A673 (cell line): ENCODE results near the gene PCCB. TPM values are rescaled to one million over a fixed set of nuclear protein-coding genes. Genes with fewer than 3 reads are reported as not detected.

ENCODE experiments used
- Bru-seq: library from RNA; stranded (reverse); fragments of 400-500 nt; gene quantifications from one replicate; lab custom pipeline; 2021; lab: Mats Ljungman, UMichigan
- BruChase-seq, 2 experiments: library from RNA; stranded (reverse); fragments of 400-500 nt; gene quantifications; one replicate each; lab custom pipeline; 2021; lab: Mats Ljungman, UMichigan
- BruUV-seq: library from RNA; stranded (reverse); fragments of 400-500 nt; replicated peaks from 2 replicates; lab custom pipeline; 2021; lab: Mats Ljungman, UMichigan
- CTCF ChIA-PET: fragments of 300-600 bp; sonication (Branson Sonifier 250); formaldehyde crosslinking; loops from one replicate; lab custom pipeline; 2022; ENCODE audit warnings: antibody characterized with exemption; lab: Charles Lee
- POLR2A ChIA-PET: fragments of 300-600 bp; sonication (Branson Sonifier 250); formaldehyde crosslinking; loops from one replicate; lab custom pipeline; 2022; ENCODE audit warnings: antibody characterized with exemption; ENCODE audit not compliant: low non-redundant PET; lab: Charles Lee
- DNase-seq: peaks from one replicate; pipeline ENCODE4 v3.0.0-alpha.2; 2015; ENCODE audit warnings: low spot score
- H3K27ac ChIP-seq: fragments of 200-600 bp; sonication (generic); 2 replicates; pipeline ENCODE4 v1.5.1; 2016; ENCODE audit warnings: mixed run types, low read depth, mild to moderate bottlenecking, mixed read lengths, antibody characterized with exemption, low read length; ENCODE audit not compliant: poor library complexity, severe bottlenecking
- H3K27me3 ChIP-seq: fragments of 200-600 bp; sonication (generic); replicated peaks from 2 replicates; pipeline ENCODE4 v1.6.1; 2017; ENCODE audit warnings: mixed run types, low read depth, mild to moderate bottlenecking, mixed read lengths, antibody characterized with exemption, low read length; ENCODE audit not compliant: insufficient read depth, poor library complexity
- H3K36me3 ChIP-seq: fragments of 200-600 bp; sonication (generic); 2 replicates; pipeline ENCODE4 v1.6.1; 2016; ENCODE audit warnings: mixed run types, mild to moderate bottlenecking, mixed read lengths, antibody characterized with exemption, low read length; ENCODE audit not compliant: insufficient read depth, poor library complexity, severe bottlenecking
- H3K4me1 ChIP-seq: fragments of 200-600 bp; sonication (generic); 2 replicates; pipeline ENCODE4 v1.6.1; 2017; ENCODE audit warnings: mixed run types, mild to moderate bottlenecking, mixed read lengths, antibody characterized with exemption, low read length; ENCODE audit not compliant: insufficient read depth, poor library complexity, severe bottlenecking
- H3K4me3 ChIP-seq: fragments of 200-600 bp; sonication (generic); 2 replicates; pipeline ENCODE4 v1.5.1; 2016; ENCODE audit warnings: low read depth, mixed run types, mild to moderate bottlenecking, mixed read lengths, low read length; ENCODE audit not compliant: poor library complexity, severe bottlenecking
- H3K9me3 ChIP-seq: fragments of 200-600 bp; sonication (generic); 2 replicates; pipeline ENCODE4 v1.6.1; 2016; ENCODE audit warnings: mixed run types, low read depth, mild to moderate bottlenecking, mixed read lengths, antibody characterized with exemption, low read length; ENCODE audit not compliant: poor library complexity, severe bottlenecking
- CTCF ChIP-seq: fragments of 300-800, 200-600 bp; sonication (generic); conservative IDR thresholded peaks from 2 replicates; pipeline ENCODE4 v1.5.1; 2017; ENCODE audit warnings: low read depth, mild to moderate bottlenecking, antibody characterized with exemption, low read length, moderate library complexity, mixed read lengths
- EZH2 ChIP-seq: fragments of 200-600 bp; sonication (generic); IDR thresholded peaks from 2 replicates; pipeline ENCODE4 v1.6.1; 2017; ENCODE audit warnings: borderline replicate concordance, low read depth, mild to moderate bottlenecking, mixed read lengths, antibody characterized with exemption, low read length; ENCODE audit not compliant: poor library complexity, severe bottlenecking
- intact Hi-C: fragments of 100-400 bp; cut with micrococcal nuclease; formaldehyde crosslinking; loops from one replicate; pipeline ENCODE4 v1.10.0; 2022; ENCODE audit not compliant: unreplicated experiment
- long read RNA-seq: library from polyadenylated mRNA; stranded (forward); transcript quantifications from one replicate; pipeline ENCODE4 v2.0.0, GENCODE V29; 2022
- total RNA-seq: library from RNA; stranded (reverse); gene quantifications from 2 replicates; pipeline ENCODE4 v1.2.3, GENCODE V29; 2021

Gene PCCB
- total RNA-seq (82.1 and 94.6 TPM in 2 replicates), Bru-seq, nascent RNA (percentile 81 among the genes with signal in this experiment), BruChase-seq, experiment 1, labeled RNA remaining after a 2-hour chase (percentile 73 among the genes with signal in this experiment), BruChase-seq, experiment 2, labeled RNA remaining after a 6-hour chase (percentile 78 among the genes with signal in this experiment)
- long read RNA-seq, full-length matches to known transcripts: 371 of 676 reads
- long read RNA-seq, partial matches to known transcripts: 272 of 676 reads
- long read RNA-seq, other reads (novel, unspliced or antisense): 33 of 676 reads

GRCh38 chr3:136250059-136250902 lies at the start of gene PCCB:
Gene PCCB (plus strand): TSS chr3:136250340. CDS start chr3:136250376, 36 bp downstream.
- ChIA-PET CTCF (interaction anchor here (0.6 to 0.9 kb wide), 2 partner anchors 175 to 805 kb away, joined by 3 read pairs; no protein-coding TSS in a partner anchor), POLR2A (no interaction called here)
- intact Hi-C loops: loop anchor here (1.0 to 5.0 kb wide), 3 partner anchors 54 to 502 kb away; partner anchors contain the start of genes MSL2 and STAG1
- Histone ChIP-seq H3K36me3 (no peaks in the 10 kb centered on the region), H3K4me3 (peak within 1 kb of the TSS; percentile 57), H3K27ac (peak within 1 kb of the TSS; percentile 86), H3K9me3 (no peaks in the 10 kb centered on the region), H3K4me1 (peaks cover 5% of the 10 kb centered on the region), H3K27me3 (no peaks in the 10 kb centered on the region)
- peak; percentile 95 for DNase-seq
- TF ChIP-seq EZH2: no peak
- peak; percentile 77 for TF ChIP-seq CTCF
- no TSS peak for BruUV-seq

- ChIA-PET POLR2A (no interaction called here), CTCF (no interaction called here)
- no peak overlapping the region for H3K4me3 ChIP-seq
- TF ChIP-seq EZH2: no peak
- no peak for TF ChIP-seq CTCF
- BruUV-seq: no TSS peak
- peak; percentile 43 for DNase-seq
- H3K4me1 ChIP-seq: peaks cover 13% of the 10 kb centered on the region
- intact Hi-C loops: no loop called here
- no peak overlapping the region for H3K27ac ChIP-seq
- H3K27me3 ChIP-seq: no peaks in the 10 kb centered on the region
- H3K36me3 ChIP-seq: no peaks in the 10 kb centered on the region
- no peaks in the 10 kb centered on the region for H3K9me3 ChIP-seq
Measured at GRCh38 chr3:136207489-136208115, 42.5 kb upstream of the PCCB start.

- no TSS peak for BruUV-seq
- Histone ChIP-seq H3K4me1 (peaks cover 13% of the 10 kb centered on the region), H3K27ac (no peak overlapping the region), H3K27me3 (no peaks in the 10 kb centered on the region), H3K4me3 (no peak overlapping the region), H3K36me3 (no peaks in the 10 kb centered on the region), H3K9me3 (no peaks in the 10 kb centered on the region)
- POLR2A ChIA-PET: no interaction called here
- TF ChIP-seq CTCF (no peak), EZH2 (no peak)
- CTCF ChIA-PET: no interaction called here
- DNase-seq: no peak
- intact Hi-C loops: no loop called here
Measured at GRCh38 chr3:136209921-136210320, 40.2 kb upstream of the PCCB start.
